ENCODE measurements around the gene OTUB2. TPM values are rescaled to one million over a fixed set of nuclear protein-coding genes. Genes with fewer than 3 reads are reported as not detected.

OTUB2 gene
- total RNA-seq, 4 donors from 2014 or later = 12.6 to 25.0 (median 21.5) TPM

- WGBS, 2 donors = 69 to 80% methylated on average over 6 to 8 of the region's 8 CpGs
- intact Hi-C loops (cut with DNase I; ENCODE audit: low total_unique reads) = no loop called here
- no peak for TF ChIP-seq POLR2A (IDR thresholded peaks at IDR 0.05)
- no peak for TF ChIP-seq CTCF (IDR thresholded peaks at IDR 0.05)
- DNase-seq (ENCODE audit: low spot score in 2 of 2) = no peak
- H3K4me3 ChIP-seq (ENCODE audit: low read depth, poor library complexity, severe bottlenecking) = no peak overlapping the region
These were observed 22.1 kb upstream of the OTUB2 start for GRCh38 chr14:94004015-94004414.

- intact Hi-C loops (cut with DNase I; ENCODE audit: low total_unique reads) = no loop called here
- 43 to 47% methylated on average over 14 of the region's 14 CpGs for WGBS, 2 donors
These were observed 20.6 kb upstream of the OTUB2 start for GRCh38 chr14:94005324-94006073.

GRCh38 chr14:94008234-94008633, 17.9 kb upstream of the OTUB2 start:
- no peak for DNase-seq (ENCODE audit: low spot score in 2 of 2)
- no peak overlapping the region for H3K4me3 ChIP-seq (ENCODE audit: low read depth, poor library complexity, severe bottlenecking)
- TF ChIP-seq POLR2A (IDR thresholded peaks at IDR 0.05) (no peak), CTCF (IDR thresholded peaks at IDR 0.05) (no peak)
- 82% methylated on average over 3 of the region's 3 CpGs for WGBS, 2 donors
- intact Hi-C loops (cut with DNase I; ENCODE audit: low total_unique reads) = no loop called here

More at GRCh38 chr14:94005324-94006073, 20.6 kb upstream of the OTUB2 start:
- TF ChIP-seq POLR2A (IDR thresholded peaks at IDR 0.05) (no peak), CTCF (IDR thresholded peaks at IDR 0.05) (no peak)
- DNase-seq (ENCODE audit: low spot score in 2 of 2) = no peak
- no peak overlapping the region for H3K4me3 ChIP-seq (ENCODE audit: low read depth, poor library complexity, severe bottlenecking)

- 21 to 32% methylated on average over 4 of the region's 4 CpGs for WGBS, 2 donors
- no peak for DNase-seq (ENCODE audit: low spot score in 2 of 2)
- TF ChIP-seq CTCF (IDR thresholded peaks at IDR 0.05) = no peak
- TF ChIP-seq POLR2A (IDR thresholded peaks at IDR 0.05) = no peak
- H3K4me3 ChIP-seq (ENCODE audit: low read depth, poor library complexity, severe bottlenecking) = no peak overlapping the region
- intact Hi-C loops (cut with DNase I; ENCODE audit: low total_unique reads) = no loop called here
These were observed 16.4 kb upstream of the OTUB2 start for GRCh38 chr14:94009767-94010166.

GRCh38 chr14:94010625-94011024, 15.5 kb upstream of the OTUB2 start:
- intact Hi-C loops (cut with DNase I; ENCODE audit: low total_unique reads) = no loop called here
- 81 to 87% methylated on average over 6 of the region's 6 CpGs for WGBS, 2 donors
- TF ChIP-seq CTCF (IDR thresholded peaks at IDR 0.05) (no peak), POLR2A (IDR thresholded peaks at IDR 0.05) (no peak)
- DNase-seq (ENCODE audit: low spot score in 2 of 2) = no peak
- H3K4me3 ChIP-seq (ENCODE audit: low read depth, poor library complexity, severe bottlenecking) = no peak overlapping the region

GRCh38 chr14:94011795-94012194, 14.3 kb upstream of the OTUB2 start:
- no peak for TF ChIP-seq POLR2A (IDR thresholded peaks at IDR 0.05)
- TF ChIP-seq CTCF (IDR thresholded peaks at IDR 0.05) = no peak
- no peak overlapping the region for H3K4me3 ChIP-seq (ENCODE audit: low read depth, poor library complexity, severe bottlenecking)
- intact Hi-C loops (cut with DNase I; ENCODE audit: low total_unique reads) = no loop called here
- DNase-seq (ENCODE audit: low spot score in 2 of 2) = no peak
- 34 to 36% methylated on average over 2 of the region's 2 CpGs for WGBS, 2 donors

Measured in lower leg skin (tissue), 4 donors.